Loucy (cell line): Measurements from ENCODE around the gene DENND4A.

Experiments
- CTCF ChIP-seq: fragments of 200-600 bp; sonication (generic); conservative IDR thresholded peaks from 2 replicates; pipeline ENCODE4 v1.5.1; 2014; ENCODE audit warnings: mild to moderate bottlenecking, antibody characterized with exemption, low read length
- EZH2phosphoT487 ChIP-seq: fragments of 200-600 bp; IDR thresholded peaks from 2 replicates; pipeline ENCODE4 v1.6.1; 2018; ENCODE audit warnings: antibody characterized with exemption, mild to moderate bottlenecking, moderate library complexity, borderline replicate concordance

GRCh38 chr15:65806397-65806796 is 14.3 kb upstream of the DENND4A start:
- no peak for TF ChIP-seq CTCF
- no peak for TF ChIP-seq EZH2phosphoT487
